ENCODE data around the gene GABBR2. TPM values are rescaled to one million over a fixed set of nuclear protein-coding genes. Genes with fewer than 3 reads are reported as not detected.

GABBR2 gene
- total RNA-seq, 2 experiments from 2014 or later: not detected

GRCh38 chr9:98364086-98364485, 344.6 kb downstream of the GABBR2 start:
- no peak overlapping the region for H3K27ac Mint-ChIP-seq
- H3K9me3 Mint-ChIP-seq: peaks cover 12% of the 10 kb centered on the region
- H3K36me3 Mint-ChIP-seq: peaks cover 4% of the 10 kb centered on the region
- H3K4me1 Mint-ChIP-seq: no peaks in the 10 kb centered on the region
- no peak for DNase-seq
- no peak overlapping the region for H3K4me3 Mint-ChIP-seq
- H3K27me3 Mint-ChIP-seq: peaks cover 8% of the 10 kb centered on the region

GRCh38 chr9:98363644-98364043, 345.1 kb downstream of the GABBR2 start:
- Mint-ChIP-seq H3K9me3 (peaks cover 12% of the 10 kb centered on the region), H3K27me3 (peaks cover 8% of the 10 kb centered on the region), H3K4me3 (no peak overlapping the region), H3K4me1 (no peaks in the 10 kb centered on the region), H3K36me3 (peaks cover 4% of the 10 kb centered on the region), H3K27ac (no peak overlapping the region)
- DNase-seq: no peak

- Mint-ChIP-seq H3K4me1 (no peaks in the 10 kb centered on the region), H3K27ac (no peak overlapping the region), H3K36me3 (peaks cover 4% of the 10 kb centered on the region), H3K27me3 (peaks cover 4% of the 10 kb centered on the region), H3K4me3 (no peak overlapping the region), H3K9me3 (peaks cover 12% of the 10 kb centered on the region)
- DNase-seq: no peak
Observed at GRCh38 chr9:98362624-98363252, 346.0 kb downstream of the GABBR2 start.

GRCh38 chr9:98361645-98362044, 347.1 kb downstream of the GABBR2 start:
- Mint-ChIP-seq H3K27me3 (peaks cover 4% of the 10 kb centered on the region), H3K27ac (no peak overlapping the region), H3K4me1 (peaks cover 2% of the 10 kb centered on the region), H3K9me3 (peaks cover 11% of the 10 kb centered on the region), H3K4me3 (no peak overlapping the region), H3K36me3 (peaks cover 4% of the 10 kb centered on the region)
- no peak for DNase-seq

GRCh38 chr9:98360176-98360708, 348.5 kb downstream of the GABBR2 start:
- no peak for DNase-seq
- peaks cover 4% of the 10 kb centered on the region for H3K27me3 Mint-ChIP-seq
- H3K4me1 Mint-ChIP-seq: peaks cover 2% of the 10 kb centered on the region
- peaks cover 4% of the 10 kb centered on the region for H3K9me3 Mint-ChIP-seq
- no peak overlapping the region for H3K4me3 Mint-ChIP-seq
- H3K36me3 Mint-ChIP-seq: peaks cover 6% of the 10 kb centered on the region
- H3K27ac Mint-ChIP-seq: no peak overlapping the region

- Mint-ChIP-seq H3K27me3 (peaks cover 4% of the 10 kb centered on the region), H3K4me3 (no peak overlapping the region), H3K36me3 (peaks cover 3% of the 10 kb centered on the region), H3K4me1 (peaks cover 2% of the 10 kb centered on the region), H3K9me3 (no peaks in the 10 kb centered on the region), H3K27ac (peak overlapping the region; percentile 30)
- no peak for DNase-seq
Observed at GRCh38 chr9:98359569-98359968, 349.2 kb downstream of the GABBR2 start.

GRCh38 chr9:98357921-98358535, 350.7 kb downstream of the GABBR2 start:
- H3K27ac Mint-ChIP-seq: no peak overlapping the region
- H3K36me3 Mint-ChIP-seq: peaks cover 3% of the 10 kb centered on the region
- no peaks in the 10 kb centered on the region for H3K9me3 Mint-ChIP-seq
- H3K27me3 Mint-ChIP-seq: peaks cover 4% of the 10 kb centered on the region
- no peak overlapping the region for H3K4me3 Mint-ChIP-seq
- peaks cover 2% of the 10 kb centered on the region for H3K4me1 Mint-ChIP-seq
- no peak for DNase-seq

GRCh38 chr9:98356953-98357690, 351.6 kb downstream of the GABBR2 start:
- Mint-ChIP-seq H3K9me3 (no peaks in the 10 kb centered on the region), H3K4me1 (peaks cover 2% of the 10 kb centered on the region), H3K4me3 (no peak overlapping the region), H3K27ac (no peak overlapping the region), H3K27me3 (peaks cover 11% of the 10 kb centered on the region), H3K36me3 (peaks cover 3% of the 10 kb centered on the region)
- no peak for DNase-seq

GRCh38 chr9:98356326-98356725, 352.4 kb downstream of the GABBR2 start:
- Mint-ChIP-seq H3K4me1 (peaks cover 2% of the 10 kb centered on the region), H3K4me3 (no peak overlapping the region), H3K27ac (no peak overlapping the region), H3K9me3 (peaks cover 7% of the 10 kb centered on the region), H3K36me3 (peaks cover 3% of the 10 kb centered on the region), H3K27me3 (peaks cover 19% of the 10 kb centered on the region)
- DNase-seq: no peak

- H3K9me3 Mint-ChIP-seq: peaks cover 12% of the 10 kb centered on the region
- peaks cover 3% of the 10 kb centered on the region for H3K36me3 Mint-ChIP-seq
- no peak overlapping the region for H3K27ac Mint-ChIP-seq
- no peak overlapping the region for H3K4me3 Mint-ChIP-seq
- no peak for DNase-seq
- peaks cover 41% of the 10 kb centered on the region for H3K27me3 Mint-ChIP-seq
- H3K4me1 Mint-ChIP-seq: no peaks in the 10 kb centered on the region
Observed at GRCh38 chr9:98351370-98351769, 357.4 kb downstream of the GABBR2 start.

GRCh38 chr9:98347642-98348041, 361.1 kb downstream of the GABBR2 start:
- peaks cover 49% of the 10 kb centered on the region for H3K27me3 Mint-ChIP-seq

GRCh38 chr9:98345011-98345410, 363.7 kb downstream of the GABBR2 start:
- no peak overlapping the region for H3K4me3 Mint-ChIP-seq
- peaks cover 35% of the 10 kb centered on the region for H3K27me3 Mint-ChIP-seq
- H3K27ac Mint-ChIP-seq: no peak overlapping the region
- no peaks in the 10 kb centered on the region for H3K4me1 Mint-ChIP-seq
- H3K9me3 Mint-ChIP-seq: peaks cover 2% of the 10 kb centered on the region
- no peaks in the 10 kb centered on the region for H3K36me3 Mint-ChIP-seq
- DNase-seq: no peak

More at GRCh38 chr9:98347642-98348041, 361.1 kb downstream of the GABBR2 start:
- Mint-ChIP-seq H3K4me3 (no peak overlapping the region), H3K9me3 (peaks cover 12% of the 10 kb centered on the region), H3K36me3 (no peaks in the 10 kb centered on the region), H3K4me1 (no peaks in the 10 kb centered on the region), H3K27ac (no peak overlapping the region)
- no peak for DNase-seq

- DNase-seq: no peak
- peaks cover 1% of the 10 kb centered on the region for H3K9me3 Mint-ChIP-seq
- H3K36me3 Mint-ChIP-seq: no peaks in the 10 kb centered on the region
- H3K4me1 Mint-ChIP-seq: no peaks in the 10 kb centered on the region
- H3K27ac Mint-ChIP-seq: no peak overlapping the region
- H3K4me3 Mint-ChIP-seq: no peak overlapping the region
- peaks cover 30% of the 10 kb centered on the region for H3K27me3 Mint-ChIP-seq
Observed at GRCh38 chr9:98344581-98344980, 364.2 kb downstream of the GABBR2 start.

- H3K27ac Mint-ChIP-seq: no peak overlapping the region
- no peaks in the 10 kb centered on the region for H3K36me3 Mint-ChIP-seq
- H3K4me3 Mint-ChIP-seq: no peak overlapping the region
- DNase-seq: no peak
- peaks cover 1% of the 10 kb centered on the region for H3K9me3 Mint-ChIP-seq
- no peaks in the 10 kb centered on the region for H3K4me1 Mint-ChIP-seq
- H3K27me3 Mint-ChIP-seq: peaks cover 27% of the 10 kb centered on the region
Observed at GRCh38 chr9:98342820-98343210, 365.9 kb downstream of the GABBR2 start.

- Mint-ChIP-seq H3K9me3 (peaks cover 1% of the 10 kb centered on the region), H3K27ac (no peak overlapping the region), H3K36me3 (no peaks in the 10 kb centered on the region), H3K27me3 (peaks cover 23% of the 10 kb centered on the region), H3K4me1 (no peaks in the 10 kb centered on the region), H3K4me3 (no peak overlapping the region)
- no peak for DNase-seq
Observed at GRCh38 chr9:98342098-98342819, 366.5 kb downstream of the GABBR2 start.
